Neuron (in vitro differentiated cells): ENCODE measurements around the gene DPYD.

Experiments
- H2AFZ ChIP-seq: one replicate; pipeline ENCODE4 v1.6.1; 2013; ENCODE audit warnings: low read depth, mild to moderate bottlenecking, inconsistent platforms, low read length, moderate library complexity
- H3K27me3 ChIP-seq: one replicate; pipeline ENCODE4 v1.6.1; 2013; ENCODE audit warnings: low read length; ENCODE audit not compliant: insufficient read depth
- H3K36me3 ChIP-seq: one replicate; pipeline ENCODE4 v1.6.1; 2013; ENCODE audit warnings: low read length; ENCODE audit not compliant: insufficient read depth
- H3K4me1 ChIP-seq: one replicate; pipeline ENCODE4 v1.6.1; 2013; ENCODE audit warnings: low read length; ENCODE audit not compliant: insufficient read depth
- H3K4me3 ChIP-seq: 2 replicates; pipeline ENCODE4 v1.5.1; 2013; ENCODE audit warnings: mild to moderate bottlenecking, low read length, moderate library complexity
- H3K9me3 ChIP-seq: one replicate; pipeline ENCODE4 v1.6.1; 2013; ENCODE audit warnings: low read length

The DPYD gene

GRCh38 chr1:97581614-97582051 is 339.2 kb downstream of the DPYD start:
- no peaks in the 10 kb centered on the region for H3K36me3 ChIP-seq
- H3K9me3 ChIP-seq, result no peaks in the 10 kb centered on the region
- H2AFZ ChIP-seq, result no peak overlapping the region
- no peaks in the 10 kb centered on the region for H3K27me3 ChIP-seq
- H3K4me1 ChIP-seq, result no peaks in the 10 kb centered on the region
- no peak overlapping the region for H3K4me3 ChIP-seq

- no peaks in the 10 kb centered on the region for H3K9me3 ChIP-seq
- no peak overlapping the region for H3K4me3 ChIP-seq
- H2AFZ ChIP-seq, result no peak overlapping the region
- H3K4me1 ChIP-seq, result no peaks in the 10 kb centered on the region
- H3K27me3 ChIP-seq, result no peaks in the 10 kb centered on the region
- no peaks in the 10 kb centered on the region for H3K36me3 ChIP-seq
Observed at GRCh38 chr1:97577613-97578012, 343.2 kb downstream of the DPYD start.

GRCh38 chr1:97573553-97573952 is 347.3 kb downstream of the DPYD start:
- no peak overlapping the region for H3K4me3 ChIP-seq
- no peaks in the 10 kb centered on the region for H3K9me3 ChIP-seq
- no peaks in the 10 kb centered on the region for H3K36me3 ChIP-seq
- no peak overlapping the region for H2AFZ ChIP-seq
- no peaks in the 10 kb centered on the region for H3K27me3 ChIP-seq
- H3K4me1 ChIP-seq, result no peaks in the 10 kb centered on the region

DNA sequence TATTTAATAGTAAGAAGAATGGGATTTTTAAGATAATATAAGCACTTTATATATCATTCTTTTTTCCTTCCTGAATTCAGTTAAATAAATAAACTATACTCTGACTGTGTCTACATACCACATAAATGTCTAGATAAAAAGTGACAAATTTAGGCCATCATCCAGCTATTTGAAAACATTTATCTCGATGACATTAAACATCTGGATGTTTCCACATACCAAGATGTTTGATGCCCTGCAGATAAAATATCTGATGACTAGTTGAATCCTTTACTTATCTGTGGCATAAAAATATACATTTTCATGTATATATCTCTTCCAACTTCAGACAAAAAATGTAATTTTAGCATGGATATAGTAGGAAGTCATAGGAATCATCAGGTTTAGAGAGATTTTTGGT is 348.3 kb downstream of the DPYD start:
- no peaks in the 10 kb centered on the region for H3K9me3 ChIP-seq
- H3K4me1 ChIP-seq, result no peaks in the 10 kb centered on the region
- H3K4me3 ChIP-seq, result no peak overlapping the region
- H2AFZ ChIP-seq, result no peak overlapping the region
- no peaks in the 10 kb centered on the region for H3K27me3 ChIP-seq
- no peaks in the 10 kb centered on the region for H3K36me3 ChIP-seq

DNA sequence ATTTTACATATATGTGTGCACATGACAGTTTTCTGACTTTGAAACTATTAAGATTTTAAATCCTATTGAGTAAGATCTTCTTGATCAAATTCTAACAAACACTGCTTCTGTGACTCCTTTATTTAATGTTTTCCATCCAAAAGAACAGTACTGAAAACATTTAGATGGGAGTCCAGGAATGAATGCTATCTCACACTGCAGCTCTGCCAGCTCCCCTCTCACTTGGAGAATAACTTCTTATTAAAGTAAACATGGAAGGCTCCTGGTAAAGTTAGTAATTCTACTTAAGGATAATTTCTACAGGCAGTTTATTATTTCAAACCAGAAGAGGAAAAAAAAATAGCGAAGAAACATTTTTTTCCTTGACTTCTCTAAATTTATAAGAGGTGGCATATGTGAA is 349.1 kb downstream of the DPYD start:
- Histone ChIP-seq H3K27me3 (no peaks in the 10 kb centered on the region), H2AFZ (no peak overlapping the region), H3K4me1 (peaks cover 7% of the 10 kb centered on the region)

GRCh38 chr1:97570691-97571090 is 350.1 kb downstream of the DPYD start:
- H2AFZ ChIP-seq, result no peak overlapping the region
- no peak overlapping the region for H3K4me3 ChIP-seq
- no peaks in the 10 kb centered on the region for H3K9me3 ChIP-seq
- peaks cover 7% of the 10 kb centered on the region for H3K4me1 ChIP-seq
- H3K36me3 ChIP-seq, result no peaks in the 10 kb centered on the region
- no peaks in the 10 kb centered on the region for H3K27me3 ChIP-seq

More for the DNA sequence above, 349.1 kb downstream of the DPYD start:
- Histone ChIP-seq H3K4me3 (no peak overlapping the region), H3K9me3 (no peaks in the 10 kb centered on the region), H3K36me3 (no peaks in the 10 kb centered on the region)

- Histone ChIP-seq H3K27me3 (no peaks in the 10 kb centered on the region), H3K4me1 (peaks cover 7% of the 10 kb centered on the region), H2AFZ (no peak overlapping the region), H3K9me3 (no peaks in the 10 kb centered on the region), H3K4me3 (no peak overlapping the region), H3K36me3 (no peaks in the 10 kb centered on the region)
Observed at GRCh38 chr1:97567000-97567749, 353.7 kb downstream of the DPYD start.

GRCh38 chr1:97565886-97566285 is 354.9 kb downstream of the DPYD start:
- H3K27me3 ChIP-seq, result no peaks in the 10 kb centered on the region
- H3K9me3 ChIP-seq, result no peaks in the 10 kb centered on the region
- no peak overlapping the region for H3K4me3 ChIP-seq
- H2AFZ ChIP-seq, result no peak overlapping the region
- H3K36me3 ChIP-seq, result no peaks in the 10 kb centered on the region
- peaks cover 7% of the 10 kb centered on the region for H3K4me1 ChIP-seq

DNA sequence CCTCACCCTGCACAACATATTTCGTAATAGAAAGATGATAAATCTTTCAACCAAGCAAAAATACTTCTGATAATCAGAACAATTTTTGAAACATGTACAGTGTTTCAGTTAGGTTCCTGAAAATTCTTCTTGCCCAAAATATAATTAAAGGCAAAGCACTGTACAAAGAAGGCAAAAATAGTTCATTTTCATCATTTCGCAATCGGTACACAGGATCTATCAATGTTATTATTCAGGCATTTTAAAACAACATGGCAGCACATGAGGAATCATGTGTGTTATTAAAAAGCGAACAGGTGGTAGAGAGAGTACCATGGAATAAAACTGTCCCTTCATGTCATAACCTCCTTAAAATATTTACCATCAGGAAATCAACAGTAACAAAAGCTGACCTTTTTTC is 356.9 kb downstream of the DPYD start:
- no peaks in the 10 kb centered on the region for H3K27me3 ChIP-seq
- no peak overlapping the region for H2AFZ ChIP-seq
- H3K36me3 ChIP-seq, result no peaks in the 10 kb centered on the region
- no peak overlapping the region for H3K4me3 ChIP-seq
- peaks cover 7% of the 10 kb centered on the region for H3K4me1 ChIP-seq
- H3K9me3 ChIP-seq, result no peaks in the 10 kb centered on the region

- H3K4me3 ChIP-seq, result no peak overlapping the region
- H2AFZ ChIP-seq, result no peak overlapping the region
- H3K9me3 ChIP-seq, result no peaks in the 10 kb centered on the region
- H3K27me3 ChIP-seq, result no peaks in the 10 kb centered on the region
- peaks cover 3% of the 10 kb centered on the region for H3K4me1 ChIP-seq
- H3K36me3 ChIP-seq, result no peaks in the 10 kb centered on the region
Observed at GRCh38 chr1:97562081-97562480, 358.8 kb downstream of the DPYD start.

GRCh38 chr1:97560714-97561113 is 360.1 kb downstream of the DPYD start:
- no peaks in the 10 kb centered on the region for H3K36me3 ChIP-seq
- H3K27me3 ChIP-seq, result no peaks in the 10 kb centered on the region
- H2AFZ ChIP-seq, result no peak overlapping the region
- H3K4me3 ChIP-seq, result no peak overlapping the region
- no peaks in the 10 kb centered on the region for H3K4me1 ChIP-seq
- no peaks in the 10 kb centered on the region for H3K9me3 ChIP-seq

- no peaks in the 10 kb centered on the region for H3K4me1 ChIP-seq
- H3K4me3 ChIP-seq, result no peak overlapping the region
- H3K36me3 ChIP-seq, result no peaks in the 10 kb centered on the region
- H3K9me3 ChIP-seq, result no peaks in the 10 kb centered on the region
- no peaks in the 10 kb centered on the region for H3K27me3 ChIP-seq
- no peak overlapping the region for H2AFZ ChIP-seq
Observed at GRCh38 chr1:97553971-97554370, 366.9 kb downstream of the DPYD start.

- Histone ChIP-seq H3K4me1 (no peaks in the 10 kb centered on the region), H3K27me3 (no peaks in the 10 kb centered on the region), H3K4me3 (no peak overlapping the region), H2AFZ (no peak overlapping the region), H3K9me3 (no peaks in the 10 kb centered on the region), H3K36me3 (no peaks in the 10 kb centered on the region)
Observed at GRCh38 chr1:97551113-97551512, 369.7 kb downstream of the DPYD start.

DNA sequence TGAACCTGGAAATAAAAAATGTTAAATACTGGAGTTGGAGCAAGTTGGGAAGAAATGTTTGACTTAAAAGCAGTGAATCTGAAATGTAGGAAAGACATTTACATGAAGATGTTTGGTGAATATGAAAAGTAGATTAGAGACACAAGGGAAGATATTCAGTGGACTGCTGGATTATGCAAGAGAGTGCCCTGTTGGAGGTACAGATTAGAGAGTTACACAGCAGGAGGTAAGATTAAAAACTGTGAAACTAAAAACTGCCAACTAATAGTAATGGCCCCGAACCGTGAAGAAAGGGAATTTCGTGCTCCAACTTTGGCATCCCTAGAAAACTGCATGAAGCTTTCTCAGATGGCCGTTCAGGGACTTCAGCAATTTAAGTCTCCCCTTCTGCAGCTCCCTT is 375.4 kb downstream of the DPYD start:
- Histone ChIP-seq H3K36me3 (no peaks in the 10 kb centered on the region), H3K4me1 (no peaks in the 10 kb centered on the region)

More for the DNA sequence above, 375.4 kb downstream of the DPYD start:
- Histone ChIP-seq H3K9me3 (no peaks in the 10 kb centered on the region), H2AFZ (no peak overlapping the region), H3K4me3 (no peak overlapping the region), H3K27me3 (no peaks in the 10 kb centered on the region)
